UCSD-AML1 (cell line): Measurements from ENCODE around the gene FZD4.
"Not testable (repeated sequence)": the region's sequence is repeated elsewhere in the genome, so short reads cannot be mapped to it uniquely, and the experiment has no call there.

Source experiments
- DNase-seq: peaks from one replicate; lab custom pipeline; 2025; ENCODE audit not compliant: unreplicated experiment; lab: John Stamatoyannopoulos, UW

FZD4 gene

GRCh38 chr11:86977441-86978050 is 22.4 kb upstream of the FZD4 start:
- DNase-seq, result no peak

GRCh38 chr11:86972734-86973133 is 17.5 kb upstream of the FZD4 start:
- no peak for DNase-seq

DNA sequence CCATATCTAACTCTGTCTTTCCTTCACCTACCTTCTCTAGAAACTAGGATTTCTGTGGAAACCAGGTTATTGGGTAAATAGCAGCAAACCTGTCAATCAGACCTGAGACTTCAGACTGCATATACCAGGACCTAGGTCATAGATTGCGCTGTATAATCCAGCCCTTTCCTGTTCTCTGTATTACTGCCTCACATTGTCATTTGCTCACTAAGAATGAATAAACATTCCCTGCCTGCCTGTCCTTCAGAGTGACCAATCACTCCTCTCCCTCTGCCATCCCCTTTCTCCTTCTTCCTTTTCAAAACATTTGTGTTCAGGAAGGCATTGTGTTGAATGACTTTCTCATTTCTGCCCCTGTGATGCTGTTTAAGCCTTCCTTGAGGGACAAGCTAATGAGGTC is 14.1 kb upstream of the FZD4 start:
- DNase-seq, result no peak

DNA sequence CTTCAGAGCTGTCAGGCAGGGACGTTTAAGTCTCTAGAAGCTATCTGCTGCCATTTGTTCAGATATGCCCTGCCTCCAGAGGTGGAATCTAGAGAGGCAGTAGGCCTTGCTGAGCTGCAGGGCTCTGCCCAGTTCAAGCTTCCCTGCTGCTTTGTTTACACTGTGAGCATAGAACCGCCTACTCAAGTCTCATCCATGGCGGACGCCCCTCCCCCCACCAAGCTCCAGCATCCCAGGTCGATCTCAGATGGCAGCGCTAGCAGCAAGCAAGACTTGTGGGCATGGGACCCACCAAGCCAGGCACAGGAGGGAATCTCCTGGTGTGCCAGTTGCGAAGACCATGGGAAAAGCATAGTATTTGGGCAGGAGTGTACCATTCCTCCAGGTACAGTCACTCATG is 12.4 kb upstream of the FZD4 start:
- DNase-seq, result not testable (repeated sequence)

GRCh38 chr11:86957976-86958646 is 2.9 kb upstream of the FZD4 start:
- no peak for DNase-seq

GRCh38 chr11:86956905-86957195 is 1.7 kb upstream of the FZD4 start:
- no peak for DNase-seq

DNA sequence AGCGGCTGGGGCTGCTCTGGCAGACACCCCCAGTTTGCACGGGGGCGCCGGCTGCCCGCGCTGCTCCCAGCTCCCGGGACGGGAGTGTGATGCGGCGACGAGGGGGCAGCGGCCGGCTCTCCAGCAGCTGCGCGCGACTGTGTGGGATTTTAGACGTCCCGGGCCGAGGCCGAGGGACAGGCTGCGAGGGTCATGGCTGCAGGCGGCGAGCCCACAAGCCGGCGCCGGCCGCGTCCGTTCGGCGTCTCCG is 159 bp downstream of the FZD4 start:
- no peak for DNase-seq

- DNase-seq, result no peak
These were observed 705 bp downstream of the FZD4 start for GRCh38 chr11:86954269-86955110.

- DNase-seq, result no peak
These were observed 2.8 kb downstream of the FZD4 start for GRCh38 chr11:86952221-86952875.

GRCh38 chr11:86951706-86952105 is 3.5 kb downstream of the FZD4 start:
- no peak for DNase-seq

DNA sequence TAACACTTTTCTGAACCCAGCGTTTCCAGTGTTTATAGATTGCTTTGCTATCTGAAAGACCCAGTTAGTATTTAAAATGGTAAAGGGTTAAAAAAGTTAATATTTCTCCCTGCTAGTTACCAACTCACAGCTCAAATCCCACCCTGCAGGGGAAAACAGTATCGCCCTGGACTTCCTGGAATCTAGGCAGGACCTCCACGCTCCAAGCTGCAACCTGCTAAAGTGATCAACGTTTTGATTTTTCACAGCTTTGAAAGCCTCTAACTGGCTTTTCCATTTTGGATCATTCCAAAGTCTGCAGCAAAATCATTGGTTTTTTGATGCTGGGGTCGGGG is 4.6 kb downstream of the FZD4 start:
- DNase-seq, result no peak

DNA sequence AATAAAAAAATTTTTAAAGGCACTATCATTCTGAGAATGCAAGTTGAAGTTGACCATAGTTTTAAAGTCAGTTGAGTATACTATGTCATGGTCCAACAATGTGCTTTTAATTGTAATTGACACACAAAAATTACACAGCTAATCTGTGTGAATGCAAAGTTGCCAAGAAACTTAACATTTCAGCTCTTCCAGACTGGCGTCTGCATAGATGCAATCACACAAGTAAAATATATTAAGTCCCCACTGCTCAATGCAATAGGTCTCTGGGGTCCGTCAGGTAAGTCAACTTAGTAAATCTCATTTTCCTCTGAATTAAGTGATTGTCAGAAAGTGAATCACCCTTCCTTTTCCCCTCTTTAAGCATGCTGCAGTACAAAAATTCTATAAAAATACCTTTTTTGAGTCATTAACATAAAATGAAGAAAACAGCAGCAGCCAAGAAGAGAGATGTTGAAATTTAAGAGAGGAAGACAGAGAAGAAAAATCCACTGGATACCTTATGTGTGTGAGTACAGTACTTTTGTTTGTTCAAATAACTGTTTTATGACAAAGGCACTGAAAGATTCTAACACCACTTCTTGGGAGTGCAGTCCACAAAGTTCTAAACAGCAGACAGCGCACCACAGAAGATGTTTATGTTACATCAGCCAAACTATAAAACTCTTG is 5.1 kb downstream of the FZD4 start:
- DNase-seq, result no peak

- DNase-seq, result no peak
These were observed 6.5 kb downstream of the FZD4 start for GRCh38 chr11:86948733-86949132.

DNA sequence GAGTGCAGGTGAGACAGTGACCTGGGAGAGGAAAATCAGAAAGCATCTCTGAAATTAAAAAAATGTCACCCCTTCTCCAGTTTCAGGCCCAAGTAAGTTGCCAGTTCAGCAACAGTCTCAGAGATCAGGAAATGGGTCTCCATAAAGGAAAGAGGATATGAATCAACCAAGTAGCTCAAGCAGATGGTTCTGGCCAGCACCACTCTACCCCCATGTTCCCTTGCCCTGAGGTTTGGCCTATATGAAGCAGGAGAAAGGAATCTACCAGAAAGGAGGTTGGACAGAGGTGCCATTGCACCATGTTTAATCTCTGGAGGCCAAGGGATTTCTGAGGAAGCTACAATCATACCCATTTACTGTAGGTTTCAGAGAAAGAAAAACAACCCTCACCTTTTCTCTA is 7.7 kb downstream of the FZD4 start:
- no peak for DNase-seq

- DNase-seq, result not testable (repeated sequence)
These were observed 11.7 kb downstream of the FZD4 start for GRCh38 chr11:86943505-86943904.

- DNase-seq, result no peak
These were observed 13.2 kb downstream of the FZD4 start for GRCh38 chr11:86941871-86942599.

DNA sequence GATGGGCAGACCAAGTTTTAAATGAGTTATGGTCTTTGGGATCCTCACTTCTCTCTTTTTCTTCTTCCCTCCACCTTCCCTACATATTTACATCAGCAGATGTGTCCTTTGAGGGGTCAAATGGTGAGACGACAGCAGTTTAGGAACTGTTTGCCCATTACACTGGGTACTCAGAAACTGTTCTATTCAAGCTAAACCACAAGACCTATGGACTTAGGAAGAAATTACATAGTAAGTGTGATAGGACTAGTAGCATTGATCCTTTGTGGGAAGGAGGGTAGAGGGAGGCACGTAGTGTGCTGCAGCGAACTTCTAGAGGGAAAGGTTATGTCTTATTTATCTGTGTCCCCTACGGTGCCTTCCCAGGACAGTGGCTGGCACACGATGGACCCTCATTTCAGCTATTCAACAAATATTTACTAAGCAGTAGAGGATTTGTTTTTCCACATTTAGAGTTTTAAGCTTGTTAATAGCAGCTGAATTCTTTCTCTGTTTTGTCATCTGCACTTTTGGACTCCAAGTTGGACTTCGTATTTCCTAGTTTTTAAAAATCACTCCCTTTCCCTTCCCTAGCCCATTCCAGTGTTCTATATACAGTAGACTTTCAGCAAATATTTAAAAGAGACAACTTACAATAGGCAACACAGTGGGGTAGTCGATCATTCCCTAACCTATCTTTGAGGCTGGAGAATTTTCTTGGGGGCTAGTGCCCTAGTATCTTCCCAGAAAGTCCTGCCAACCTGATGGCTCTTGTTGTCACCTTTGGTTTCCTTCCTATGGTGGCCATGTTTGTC is 13.9 kb downstream of the FZD4 start:
- no peak for DNase-seq

- DNase-seq, result no peak
These were observed 14.9 kb downstream of the FZD4 start for GRCh38 chr11:86940122-86940777.
